GM23338 (cell line): ENCODE results near the gene PRDM10. TPM values are rescaled to one million over a fixed set of nuclear protein-coding genes. Genes with fewer than 3 reads are reported as not detected.

Experiments
- ATAC-seq: fragments of 200-7000 bp; cut with Tn5 transposase; 3 replicates; pipeline ENCODE4 v1.9.1; 2020
- DNase-seq: peaks from one replicate; pipeline ENCODE4 v3.0.0-alpha.2; 2015; ENCODE audit warnings: low spot score
- H2AFZ ChIP-seq: fragments of 200-600 bp; sonication (generic); 2 replicates; pipeline ENCODE4 v1.8.0; 2016; ENCODE audit warnings: antibody characterized with exemption, mild to moderate bottlenecking, moderate library complexity
- H3F3A ChIP-seq: fragments of 200-600 bp; sonication (generic); replicated peaks from 2 replicates; pipeline ENCODE4 v1.8.0; 2017; ENCODE audit warnings: antibody characterized with exemption, mixed run types, low read depth
- H3K27ac ChIP-seq: fragments of 200-600 bp; sonication (generic); 2 replicates; pipeline ENCODE4 v1.6.1; 2016; ENCODE audit warnings: low read depth
- H3K27me3 ChIP-seq: fragments of 200-600 bp; sonication (generic); 2 replicates; pipeline ENCODE4 v1.8.0; 2016; ENCODE audit warnings: mild to moderate bottlenecking, mixed run types, moderate library complexity; ENCODE audit not compliant: insufficient read depth
- H3K36me3 ChIP-seq: fragments of 200-600 bp; sonication (generic); 2 replicates; pipeline ENCODE4 v1.8.0; 2016; ENCODE audit warnings: mild to moderate bottlenecking; ENCODE audit not compliant: insufficient read depth
- H3K4me1 ChIP-seq: fragments of 200-600 bp; sonication (generic); 2 replicates; pipeline ENCODE4 v1.8.0; 2016; ENCODE audit warnings: mild to moderate bottlenecking, moderate library complexity; ENCODE audit not compliant: insufficient read depth
- H3K4me2 ChIP-seq: fragments of 200-600 bp; sonication (generic); 2 replicates; pipeline ENCODE4 v1.7.1; 2017; ENCODE audit warnings: mixed run types
- H3K4me3 ChIP-seq: fragments of 200-600 bp; sonication (generic); 2 replicates; pipeline ENCODE4 v1.6.1; 2016; ENCODE audit warnings: mixed run types
- H3K79me2 ChIP-seq: fragments of 200-600 bp; sonication (generic); replicated peaks from 2 replicates; pipeline ENCODE4 v1.8.0; 2017; ENCODE audit warnings: mild to moderate bottlenecking; ENCODE audit not compliant: insufficient read depth
- H3K9me2 ChIP-seq: fragments of 200-600 bp; sonication (generic); 2 replicates; pipeline ENCODE4 v1.8.0; 2017; ENCODE audit not compliant: insufficient read depth
- H4K20me1 ChIP-seq: fragments of 200-600 bp; sonication (generic); replicated peaks from 2 replicates; pipeline ENCODE4 v1.8.0; 2017; ENCODE audit warnings: mild to moderate bottlenecking; ENCODE audit not compliant: insufficient read depth
- H3K27ac Mint-ChIP-seq: 2 replicates; pipeline ENCODE4 v1.8.0; 2020; ENCODE audit warnings: inconsistent platforms, mild to moderate bottlenecking, moderate library complexity, mixed read lengths
- H3K27me3 Mint-ChIP-seq: 3 replicates; pipeline ENCODE4 v1.8.0; 2022; ENCODE audit warnings: low read depth, mild to moderate bottlenecking, moderate library complexity, mixed read lengths, inconsistent platforms; ENCODE audit not compliant: insufficient read depth, poor library complexity
- H3K36me3 Mint-ChIP-seq: 3 replicates; pipeline ENCODE4 v1.8.0; 2021; ENCODE audit warnings: low read depth, mild to moderate bottlenecking, inconsistent platforms, moderate library complexity, mixed read lengths
- H3K4me1 Mint-ChIP-seq: 3 replicates; pipeline ENCODE4 v1.8.0; 2020; ENCODE audit warnings: mild to moderate bottlenecking, inconsistent platforms, mixed read lengths
- H3K4me3 Mint-ChIP-seq: 3 replicates; pipeline ENCODE4 v1.8.0; 2021; ENCODE audit warnings: moderate library complexity, mild to moderate bottlenecking, inconsistent platforms, mixed read lengths
- H3K9me3 Mint-ChIP-seq: 3 replicates; pipeline ENCODE4 v1.8.0; 2020; ENCODE audit warnings: moderate library complexity, mild to moderate bottlenecking, inconsistent platforms, mixed read lengths
- CTCF ChIP-seq, 2 experiments: fragments of 200-600 bp in 1 of 2; sonication (generic) in 1 of 2; conservative IDR thresholded peaks; 2 replicates each; pipeline versions ENCODE4 v1.5.1 to v1.6.1; 2016 to 2017; ENCODE audit warnings: antibody characterized with exemption in 2 of 2, low read depth in 2 of 2, mild to moderate bottlenecking in 2 of 2, moderate library complexity in 1 of 2
- POLR2AphosphoS5 ChIP-seq: IDR thresholded peaks from 2 replicates; pipeline ENCODE4 v1.6.1; 2016; ENCODE audit warnings: antibody characterized with exemption, low read depth
- ZNF462 ChIP-seq: fragments of 250-450 bp; sonication (Bioruptor Pico); IDR thresholded peaks from 2 replicates; pipeline ENCODE4 v1.5.0; 2020; ENCODE audit warnings: mild to moderate bottlenecking, moderate library complexity
- polyA plus RNA-seq: library from polyadenylated mRNA; unstranded; fragments of >200 nt; fragmentation: Nextera tagmentation; extraction: Ambion mirVana; gene quantifications from 2 replicates; pipeline ENCODE4 v1.2.1, GENCODE V29; 2016
- total RNA-seq: library from RNA; depleted of rRNA; stranded (reverse); fragments of >200 nt; shearing (Covaris generic); gene quantifications from 2 replicates; pipeline ENCODE4 v1.2.3, GENCODE V29; 2014

PRDM10 gene
- total and polyA plus RNA-seq, 2 experiments from 2014 or later: 5.2 to 14.9 TPM

- TF ChIP-seq ZNF462 (CRISPR knock-in tag): no peak
These were observed 7.5 kb downstream of the PRDM10 start (continued) for GRCh38 chr11:129995163-129995562.

DNA sequence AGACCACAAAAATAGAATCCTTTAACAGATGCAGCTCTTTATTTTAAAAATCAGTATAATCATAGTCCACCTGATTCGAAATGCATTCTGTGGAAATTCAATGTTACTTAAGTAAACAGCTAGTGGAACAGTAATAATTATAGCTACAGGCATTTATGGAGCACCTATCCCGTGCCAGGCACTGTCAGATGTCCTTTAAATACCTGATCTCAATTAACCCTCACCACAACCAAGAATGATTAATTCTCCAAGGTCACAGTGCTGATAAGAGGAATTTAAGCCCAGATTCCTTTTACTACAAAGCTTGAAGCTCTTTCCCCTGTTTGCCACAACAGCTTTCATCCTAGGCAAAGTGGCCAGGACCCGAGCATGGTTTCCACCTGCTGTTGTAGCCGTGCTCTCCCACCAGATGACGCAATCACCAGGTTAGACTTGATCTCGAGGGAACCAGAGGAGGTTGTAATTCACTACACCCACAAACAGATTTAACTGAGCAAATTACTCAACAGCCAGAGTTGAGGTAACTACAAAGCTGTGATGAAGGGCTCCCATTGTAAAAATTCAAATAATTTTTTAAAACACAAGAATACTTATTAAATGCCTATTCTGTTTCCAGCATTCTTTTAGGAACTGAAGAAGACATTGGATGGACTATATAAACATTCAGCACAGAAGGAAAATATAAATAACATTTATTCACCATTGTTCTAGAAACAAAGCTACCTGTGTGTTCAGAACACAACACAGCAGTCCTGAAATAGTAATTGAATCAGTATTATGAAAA lies 10.3 kb downstream of the PRDM10 start:
- Mint-ChIP-seq H3K36me3 (peaks cover 22% of the 10 kb centered on the region), H3K27me3 (peaks cover 4% of the 10 kb centered on the region), H3K4me3 (no peak overlapping the region), H3K9me3 (peaks cover 5% of the 10 kb centered on the region; the same call in 2 of the 3 replicates), H3K27ac (peak overlapping the region; percentile 16; the same call in 1 of the 2 replicates), H3K4me1 (peaks cover 21% of the 10 kb centered on the region)
- Histone ChIP-seq H4K20me1 (peaks cover 12% of the 10 kb centered on the region), H3K4me2 (no peak overlapping the region), H3K4me1 (peaks cover 8% of the 10 kb centered on the region; the same call in 1 of the 2 replicates), H3K36me3 (no peaks in the 10 kb centered on the region), H3K4me3 (no peak overlapping the region), H3K27me3 (no peaks in the 10 kb centered on the region), H3K79me2 (peaks cover 88% of the 10 kb centered on the region), H3K9me2 (no peaks in the 10 kb centered on the region), H3K27ac (peak overlapping the region; percentile 0; the same call in 1 of the 2 replicates), H3F3A (no peaks in the 10 kb centered on the region), H2AFZ (no peak overlapping the region)
- ATAC-seq: peak; percentile 94
- peak; percentile 93 for DNase-seq
- TF ChIP-seq CTCF (conservative IDR thresholded peaks at IDR 0.05; ENCODE audit: low read depth in 2 of 2) (peak; percentile 60 to 74), POLR2AphosphoS5 (no peak)
